Cardiac fibroblast (primary cell): ENCODE measurements around the gene TNF.
"Not testable (repeated sequence)": the region's sequence is repeated elsewhere in the genome, so short reads cannot be mapped to it uniquely, and the experiment has no call there.

Source experiments
- DNase-seq, 2 donors: peaks; one replicate each; pipeline versions ENCODE4 v3.0.0 to v3.0.0-alpha.2; 2010; ENCODE audit warnings: low read depth in 2 of 2
- H3K4me3 ChIP-seq, 2 donors: replicated peaks in 1 of 2; 1 replicate in 1 of 2; 2 replicates in 1 of 2; pipeline ENCODE4 v1.5.1; 2011; ENCODE audit warnings: low read depth in 2 of 2, low read length in 2 of 2, mild to moderate bottlenecking in 2 of 2, moderate library complexity in 1 of 2
- TF ChIP-seq, protein P1 (sequence below): IDR thresholded peaks from one replicate; pipeline ENCODE4 v1.5.1; 2011; ENCODE audit warnings: low read depth, mild to moderate bottlenecking, low read length, inconsistent platforms

The TNF gene

DNA sequence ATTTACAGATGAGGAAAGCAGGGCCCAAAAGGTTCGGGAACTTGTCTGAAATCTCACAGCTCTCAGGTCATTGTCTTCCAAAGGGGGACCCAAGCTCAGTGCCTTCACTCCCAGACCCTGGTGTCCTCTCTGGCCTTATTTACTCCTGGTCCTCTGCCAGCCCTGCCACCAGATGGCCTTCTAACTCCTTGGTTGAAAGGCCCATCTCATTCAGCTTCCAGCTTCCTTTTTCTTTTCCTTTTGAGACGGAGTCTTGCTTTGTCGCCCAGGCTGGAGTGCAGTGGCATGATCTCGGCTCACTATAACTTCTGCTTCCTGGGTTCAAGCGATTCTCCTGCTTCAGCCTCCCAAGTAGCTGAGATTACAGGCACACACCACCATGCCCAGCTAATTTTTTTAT, 24.0 kb upstream of the TNF start:
- not testable (repeated sequence) for H3K4me3 ChIP-seq
- DNase-seq = peak; percentile 75 to 79
- TF ChIP-seq, protein P1, sequence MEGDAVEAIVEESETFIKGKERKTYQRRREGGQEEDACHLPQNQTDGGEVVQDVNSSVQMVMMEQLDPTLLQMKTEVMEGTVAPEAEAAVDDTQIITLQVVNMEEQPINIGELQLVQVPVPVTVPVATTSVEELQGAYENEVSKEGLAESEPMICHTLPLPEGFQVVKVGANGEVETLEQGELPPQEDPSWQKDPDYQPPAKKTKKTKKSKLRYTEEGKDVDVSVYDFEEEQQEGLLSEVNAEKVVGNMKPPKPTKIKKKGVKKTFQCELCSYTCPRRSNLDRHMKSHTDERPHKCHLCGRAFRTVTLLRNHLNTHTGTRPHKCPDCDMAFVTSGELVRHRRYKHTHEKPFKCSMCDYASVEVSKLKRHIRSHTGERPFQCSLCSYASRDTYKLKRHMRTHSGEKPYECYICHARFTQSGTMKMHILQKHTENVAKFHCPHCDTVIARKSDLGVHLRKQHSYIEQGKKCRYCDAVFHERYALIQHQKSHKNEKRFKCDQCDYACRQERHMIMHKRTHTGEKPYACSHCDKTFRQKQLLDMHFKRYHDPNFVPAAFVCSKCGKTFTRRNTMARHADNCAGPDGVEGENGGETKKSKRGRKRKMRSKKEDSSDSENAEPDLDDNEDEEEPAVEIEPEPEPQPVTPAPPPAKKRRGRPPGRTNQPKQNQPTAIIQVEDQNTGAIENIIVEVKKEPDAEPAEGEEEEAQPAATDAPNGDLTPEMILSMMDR = peak; percentile 53

DNA sequence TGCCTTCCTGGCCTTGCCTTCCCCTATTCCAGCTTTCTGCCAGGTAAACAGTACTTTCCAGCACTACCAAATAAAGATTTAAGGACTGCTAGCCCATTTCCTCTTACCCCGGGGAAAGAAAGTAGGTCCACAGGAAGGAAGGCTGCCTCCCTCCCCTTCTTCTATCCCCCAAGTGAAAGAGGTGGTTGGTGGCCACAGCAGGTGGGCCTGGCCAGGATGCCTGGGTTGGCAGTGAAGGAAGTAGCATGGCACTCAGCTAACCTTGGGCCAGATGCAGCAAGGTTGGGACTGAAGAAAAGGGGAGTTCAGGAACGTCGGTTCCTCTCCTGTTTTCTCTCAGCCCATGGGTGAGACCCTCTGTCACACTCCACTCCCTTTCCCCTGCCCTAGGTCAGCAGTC, 19.1 kb upstream of the TNF start:
- TF ChIP-seq, protein P1 = no peak
- H3K4me3 ChIP-seq = no peak overlapping the region
- DNase-seq = no peak

DNA sequence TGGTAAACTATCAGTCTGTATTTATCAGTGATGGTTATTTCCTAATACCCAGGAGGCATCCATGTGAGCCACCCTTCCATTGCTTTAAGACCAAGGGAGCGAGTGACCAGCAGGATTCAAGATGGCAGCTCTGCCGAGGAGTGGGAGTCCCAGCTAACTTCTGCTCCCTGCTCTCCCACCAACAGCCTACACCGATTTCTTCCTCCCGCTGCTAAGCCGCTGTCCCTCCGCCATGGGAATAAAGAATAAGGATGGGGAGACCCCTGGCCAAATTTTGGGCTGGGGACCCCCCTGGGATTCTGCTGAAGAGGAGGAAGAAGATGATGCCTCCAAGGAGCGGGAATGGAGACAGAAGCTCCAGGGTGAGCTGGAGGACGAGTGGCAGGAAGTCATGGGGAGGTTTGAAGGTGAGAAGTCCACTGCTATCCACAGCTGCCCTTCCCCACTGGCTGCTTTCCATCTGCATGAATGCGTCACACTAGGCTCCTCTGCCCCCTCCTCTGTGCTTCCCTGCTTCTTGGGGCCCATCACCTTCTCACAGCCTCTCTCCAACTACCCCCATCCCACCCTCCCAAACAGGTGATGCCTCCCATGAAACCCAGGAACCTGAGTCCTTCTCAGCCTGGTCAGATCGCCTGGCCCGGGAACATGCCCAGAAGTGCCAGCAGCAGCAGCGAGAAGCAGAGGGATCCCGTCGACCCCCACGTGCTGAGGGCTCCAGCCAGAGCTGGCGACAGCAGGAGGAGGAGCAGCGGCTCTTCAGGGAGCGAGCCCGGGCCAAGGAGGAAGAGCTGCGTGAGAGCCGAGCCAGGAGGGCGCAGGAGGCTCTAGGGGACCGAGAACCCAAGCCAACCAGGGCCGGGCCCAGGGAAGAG, 17.7 kb upstream of the TNF start:
- no peak overlapping the region for H3K4me3 ChIP-seq
- DNase-seq = peak in 1 of 2 donors; percentile 25

DNA sequence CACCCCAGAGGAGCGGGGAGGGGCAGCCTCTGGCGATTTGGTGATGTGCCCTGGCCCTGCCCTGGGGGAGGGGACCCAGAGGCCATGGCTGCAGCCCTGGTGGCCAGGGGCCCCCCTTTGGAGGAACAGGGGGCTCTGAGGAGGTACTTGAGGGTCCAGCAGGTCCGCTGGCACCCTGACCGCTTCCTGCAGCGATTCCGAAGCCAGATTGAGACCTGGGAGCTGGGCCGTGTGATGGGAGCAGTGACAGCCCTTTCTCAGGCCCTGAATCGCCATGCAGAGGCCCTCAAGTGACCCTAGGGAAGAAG, 17.1 kb upstream of the TNF start:
- TF ChIP-seq, protein P1 = no peak
- H3K4me3 ChIP-seq = no peak overlapping the region
- DNase-seq = no peak

More for the DNA sequence above, 17.7 kb upstream of the TNF start:
- TF ChIP-seq, protein P1 = no peak

DNA sequence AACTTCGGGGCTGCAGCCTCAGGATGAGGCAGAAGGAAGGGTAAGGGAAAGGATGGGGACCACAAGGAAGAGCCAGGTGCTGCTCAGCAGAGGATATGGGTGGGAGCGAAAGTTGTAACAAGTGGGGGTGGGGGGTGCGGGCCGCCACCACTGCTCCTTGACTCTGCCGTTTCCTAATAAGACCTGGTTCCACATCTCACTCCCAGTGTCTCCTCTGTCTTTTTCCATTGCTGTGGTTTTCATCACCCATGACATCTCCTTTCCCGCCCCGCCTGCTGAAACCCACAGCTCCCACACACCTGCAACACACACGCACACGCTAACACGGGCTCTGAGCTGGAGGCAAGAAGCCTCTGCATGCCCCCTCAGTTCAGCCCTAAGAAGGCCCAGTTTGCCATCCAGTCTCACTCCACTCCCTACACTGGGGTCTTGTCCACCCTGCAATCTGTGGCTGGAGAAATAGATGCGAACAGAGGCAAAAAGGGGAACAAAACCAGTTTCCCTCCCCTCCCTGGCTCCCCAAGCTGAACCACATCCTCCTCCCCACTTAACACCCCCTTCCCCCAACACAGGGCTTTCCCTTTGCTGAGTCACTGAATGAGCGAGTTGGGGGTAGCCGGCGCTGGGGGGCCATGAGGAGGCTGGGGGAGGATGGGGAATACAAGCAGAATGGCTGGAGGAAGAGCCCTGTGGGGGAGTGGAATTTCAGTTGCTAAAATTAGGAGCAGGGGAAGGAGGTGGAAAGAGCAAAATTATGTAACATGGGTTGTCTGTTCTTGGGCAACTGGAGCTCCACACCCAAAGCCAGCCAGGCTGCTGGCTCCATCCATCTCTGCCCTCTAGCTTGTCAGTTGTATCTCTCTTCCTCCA, 16.5 kb upstream of the TNF start:
- peak; percentile 55 to 58 for DNase-seq
- no peak overlapping the region for H3K4me3 ChIP-seq
- TF ChIP-seq, protein P1 = no peak

DNA sequence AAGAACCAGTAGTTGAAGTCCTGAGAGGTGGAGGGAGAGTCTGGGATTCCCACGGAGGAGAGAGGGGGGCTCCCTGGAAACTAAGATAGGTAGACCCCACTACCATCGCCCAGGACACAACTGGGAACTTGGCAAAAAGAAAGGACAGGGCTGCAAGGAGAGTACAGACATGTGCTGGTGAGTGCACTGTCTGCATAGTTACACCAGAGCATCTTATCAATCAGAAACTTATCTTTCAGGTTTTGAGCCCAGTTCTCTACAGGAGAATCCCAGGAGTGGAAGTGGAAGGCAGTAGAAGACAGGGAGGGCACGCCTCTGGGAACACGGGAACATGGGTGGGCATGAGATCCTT, 15.8 kb upstream of the TNF start:
- DNase-seq = no peak
- H3K4me3 ChIP-seq = no peak overlapping the region
- TF ChIP-seq, protein P1 = no peak
